ENCODE data around the gene CPD.
A peak's percentile ranks its signal among the peaks of the same experiment; 100 is the strongest.

The CPD gene

DNA sequence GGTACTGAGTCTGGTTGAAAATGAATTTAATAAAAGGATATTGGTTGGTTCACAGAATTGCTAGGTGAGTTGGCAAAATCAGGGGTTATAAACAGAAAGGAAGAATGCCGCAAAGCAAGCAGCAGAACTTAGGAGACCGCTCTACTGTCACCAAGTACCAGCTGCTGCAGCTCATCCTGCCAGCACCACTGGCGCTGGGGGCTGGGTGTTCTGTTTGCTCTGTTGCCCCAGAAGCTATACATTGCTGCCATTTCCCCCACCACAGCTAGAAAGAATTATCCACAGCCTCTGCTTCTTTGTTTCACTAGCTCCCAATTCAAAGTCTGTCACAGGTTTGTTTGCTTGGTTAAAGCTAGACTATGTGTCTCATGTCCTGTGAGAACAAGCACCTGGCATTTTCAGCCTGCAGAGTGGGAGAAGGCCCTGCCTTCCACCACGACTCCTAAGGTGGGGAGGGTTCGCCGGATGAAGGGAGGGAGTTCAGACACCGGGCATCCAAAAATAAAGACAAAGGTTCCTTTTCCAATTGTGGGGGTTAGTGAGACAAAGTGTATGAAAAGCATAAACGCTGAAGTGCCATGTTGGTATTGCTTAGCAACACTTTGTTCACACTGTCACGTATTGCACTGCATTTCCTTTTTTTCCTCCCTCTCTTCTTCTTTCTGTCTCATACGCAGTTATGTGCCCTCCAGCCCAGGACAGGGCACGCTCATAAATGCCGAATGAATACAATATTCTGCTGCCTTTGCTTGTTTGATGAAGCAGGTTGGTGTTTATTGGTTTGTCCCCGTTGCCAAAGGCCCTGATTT lies 9.6 kb upstream of the CPD start:
- H3K36me3 Mint-ChIP-seq: peaks cover 4% of the 10 kb centered on the region
- H3K27ac Mint-ChIP-seq: peak overlapping the region; percentile 30
- no peaks in the 10 kb centered on the region for H3K27me3 Mint-ChIP-seq
- no peaks in the 10 kb centered on the region for H3K9me3 Mint-ChIP-seq (ENCODE audit: low read depth)
- peaks cover 55% of the 10 kb centered on the region for H3K4me1 Mint-ChIP-seq (ENCODE audit: low read depth)
- H3K4me3 Mint-ChIP-seq: no peak overlapping the region

DNA sequence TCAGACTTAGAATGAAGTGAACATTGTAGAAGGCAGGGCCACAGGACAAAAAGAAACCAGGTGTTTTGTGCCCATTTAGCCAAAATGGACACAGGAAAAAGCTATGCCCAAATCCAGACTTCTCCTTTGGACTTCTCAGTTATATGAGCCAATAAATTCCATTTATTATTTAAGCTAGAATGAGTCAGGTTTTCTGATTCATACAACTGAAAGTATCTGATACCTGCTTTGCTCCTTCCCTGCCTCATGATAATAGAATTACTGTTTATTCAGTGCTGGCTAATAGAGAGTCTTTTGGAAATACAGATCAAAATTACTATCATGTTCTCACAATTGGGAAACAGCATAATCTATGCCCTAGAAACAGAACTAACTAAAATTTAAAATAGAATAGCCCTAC lies 8.7 kb upstream of the CPD start:
- Mint-ChIP-seq H3K4me1 (ENCODE audit: low read depth) (peaks cover 52% of the 10 kb centered on the region), H3K4me3 (peak overlapping the region; percentile 8), H3K36me3 (peaks cover 3% of the 10 kb centered on the region), H3K27ac (peak overlapping the region; percentile 30), H3K9me3 (ENCODE audit: low read depth) (no peaks in the 10 kb centered on the region), H3K27me3 (no peaks in the 10 kb centered on the region)

GRCh38 chr17:30372755-30373154 lies 6.0 kb upstream of the CPD start:
- H3K9me3 Mint-ChIP-seq (ENCODE audit: low read depth): no peaks in the 10 kb centered on the region
- H3K27me3 Mint-ChIP-seq: no peaks in the 10 kb centered on the region
- H3K27ac Mint-ChIP-seq: peak overlapping the region; percentile 61
- H3K36me3 Mint-ChIP-seq: no peaks in the 10 kb centered on the region
- peaks cover 57% of the 10 kb centered on the region for H3K4me1 Mint-ChIP-seq (ENCODE audit: low read depth)
- peak overlapping the region; percentile 5 for H3K4me3 Mint-ChIP-seq

DNA sequence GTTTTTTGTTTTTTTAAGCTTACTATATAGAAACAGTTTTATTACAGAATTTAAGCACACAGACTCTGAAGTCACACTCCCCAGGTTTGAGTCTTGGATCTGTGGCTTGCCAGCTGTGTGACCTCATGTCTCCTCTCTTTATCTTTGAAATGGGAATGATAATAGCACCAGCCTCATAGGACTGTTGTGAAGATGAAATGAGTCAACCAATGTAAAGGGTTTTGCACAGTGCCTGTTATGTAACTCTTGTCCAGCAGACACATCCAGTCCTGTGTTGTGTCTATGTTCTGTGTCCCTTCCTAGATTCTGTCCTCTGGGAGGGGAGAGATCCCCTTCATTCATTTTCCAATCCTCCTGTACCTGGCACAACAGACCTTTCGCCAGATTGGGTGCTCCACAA lies 3.1 kb upstream of the CPD start:
- Mint-ChIP-seq H3K27ac (no peak overlapping the region), H3K36me3 (no peaks in the 10 kb centered on the region), H3K4me3 (no peak overlapping the region), H3K4me1 (ENCODE audit: low read depth) (peaks cover 53% of the 10 kb centered on the region), H3K9me3 (ENCODE audit: low read depth) (no peaks in the 10 kb centered on the region), H3K27me3 (no peaks in the 10 kb centered on the region)

- no peaks in the 10 kb centered on the region for H3K27me3 Mint-ChIP-seq
- no peaks in the 10 kb centered on the region for H3K9me3 Mint-ChIP-seq (ENCODE audit: low read depth)
- peak overlapping the region; percentile 38 for H3K27ac Mint-ChIP-seq
- H3K36me3 Mint-ChIP-seq: peaks cover 2% of the 10 kb centered on the region
- peak overlapping the region; percentile 96 for H3K4me3 Mint-ChIP-seq
- H3K4me1 Mint-ChIP-seq (ENCODE audit: low read depth): peaks cover 60% of the 10 kb centered on the region
Observed at GRCh38 chr17:30376621-30377452, 1.9 kb upstream of the CPD start.

GRCh38 chr17:30377574-30378240 lies 1.0 kb upstream of the CPD start:
- Mint-ChIP-seq H3K4me3 (peak overlapping the region; percentile 96), H3K27me3 (no peaks in the 10 kb centered on the region), H3K36me3 (peaks cover 2% of the 10 kb centered on the region), H3K9me3 (ENCODE audit: low read depth) (no peaks in the 10 kb centered on the region), H3K4me1 (ENCODE audit: low read depth) (peaks cover 60% of the 10 kb centered on the region), H3K27ac (peak overlapping the region; percentile 97)

- Mint-ChIP-seq H3K4me1 (ENCODE audit: low read depth) (peaks cover 60% of the 10 kb centered on the region), H3K27me3 (no peaks in the 10 kb centered on the region), H3K36me3 (peaks cover 2% of the 10 kb centered on the region), H3K4me3 (peak overlapping the region; percentile 96), H3K9me3 (ENCODE audit: low read depth) (no peaks in the 10 kb centered on the region), H3K27ac (peak overlapping the region; percentile 97)
Observed at GRCh38 chr17:30378241-30378824, 394 bp upstream of the CPD start.

GRCh38 chr17:30379303-30379902 lies 676 bp downstream of the CPD start:
- Mint-ChIP-seq H3K9me3 (ENCODE audit: low read depth) (no peaks in the 10 kb centered on the region), H3K27me3 (no peaks in the 10 kb centered on the region), H3K36me3 (peaks cover 2% of the 10 kb centered on the region), H3K4me3 (peak overlapping the region; percentile 91), H3K4me1 (ENCODE audit: low read depth) (peaks cover 67% of the 10 kb centered on the region), H3K27ac (peak overlapping the region; percentile 64)

GRCh38 chr17:30379903-30380381 lies 1.2 kb downstream of the CPD start:
- Mint-ChIP-seq H3K27ac (peak overlapping the region; percentile 64), H3K4me3 (peak overlapping the region; percentile 91), H3K4me1 (ENCODE audit: low read depth) (peaks cover 70% of the 10 kb centered on the region), H3K9me3 (ENCODE audit: low read depth) (no peaks in the 10 kb centered on the region), H3K36me3 (peaks cover 2% of the 10 kb centered on the region), H3K27me3 (no peaks in the 10 kb centered on the region)

- Mint-ChIP-seq H3K4me3 (peak overlapping the region; percentile 91), H3K27me3 (no peaks in the 10 kb centered on the region), H3K36me3 (peaks cover 6% of the 10 kb centered on the region), H3K27ac (no peak overlapping the region), H3K4me1 (ENCODE audit: low read depth) (peaks cover 70% of the 10 kb centered on the region), H3K9me3 (ENCODE audit: low read depth) (no peaks in the 10 kb centered on the region)
Observed at GRCh38 chr17:30380643-30381339, 2.1 kb downstream of the CPD start.

DNA sequence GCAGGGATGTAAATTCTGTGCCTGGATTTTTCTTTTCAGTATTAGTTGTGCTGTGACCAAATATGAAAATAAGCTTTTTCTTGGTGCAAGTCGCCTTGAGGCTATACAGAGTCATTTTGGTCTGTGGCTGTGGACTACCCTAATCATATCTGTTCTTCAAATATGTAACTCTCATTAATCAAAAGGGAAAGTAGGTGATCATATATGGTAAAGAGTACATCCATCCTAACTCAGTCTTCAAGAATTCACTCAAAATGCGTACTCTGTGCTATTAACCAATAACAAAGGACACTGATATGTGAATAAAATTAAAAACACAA lies 2.6 kb downstream of the CPD start:
- Mint-ChIP-seq H3K27ac (peak overlapping the region; percentile 29), H3K4me1 (ENCODE audit: low read depth) (peaks cover 67% of the 10 kb centered on the region), H3K4me3 (peak overlapping the region; percentile 91), H3K27me3 (no peaks in the 10 kb centered on the region), H3K9me3 (ENCODE audit: low read depth) (no peaks in the 10 kb centered on the region), H3K36me3 (peaks cover 6% of the 10 kb centered on the region)

- peak overlapping the region; percentile 22 for H3K4me3 Mint-ChIP-seq
- no peaks in the 10 kb centered on the region for H3K9me3 Mint-ChIP-seq (ENCODE audit: low read depth)
- peaks cover 10% of the 10 kb centered on the region for H3K36me3 Mint-ChIP-seq
- H3K4me1 Mint-ChIP-seq (ENCODE audit: low read depth): peaks cover 58% of the 10 kb centered on the region
- H3K27ac Mint-ChIP-seq: no peak overlapping the region
- no peaks in the 10 kb centered on the region for H3K27me3 Mint-ChIP-seq
Observed at GRCh38 chr17:30382345-30382744, 3.6 kb downstream of the CPD start.

- H3K27ac Mint-ChIP-seq: no peak overlapping the region
- peaks cover 25% of the 10 kb centered on the region for H3K36me3 Mint-ChIP-seq
- H3K4me3 Mint-ChIP-seq: no peak overlapping the region
- peaks cover 19% of the 10 kb centered on the region for H3K4me1 Mint-ChIP-seq (ENCODE audit: low read depth)
- no peaks in the 10 kb centered on the region for H3K27me3 Mint-ChIP-seq
- no peaks in the 10 kb centered on the region for H3K9me3 Mint-ChIP-seq (ENCODE audit: low read depth)
Observed at GRCh38 chr17:30388321-30389179, 9.8 kb downstream of the CPD start.

All from activated naive CD8-positive, alpha-beta T cell (primary cell).